Stimulated activated CD4-positive, alpha-beta T cell treated with anti-CD3 and anti-CD28 coated beads, Interleukin-15, amount 100 ng/mL, for 48 hours (primary cell): Measurements from ENCODE around the gene AKAP8L.

Experiments
- DNase-seq, 2 donors: peaks; one replicate each; pipeline ENCODE4 v3.0.0-alpha.2; 2020; ENCODE audit warnings: low read depth in 2 of 2

AKAP8L gene, protein sequence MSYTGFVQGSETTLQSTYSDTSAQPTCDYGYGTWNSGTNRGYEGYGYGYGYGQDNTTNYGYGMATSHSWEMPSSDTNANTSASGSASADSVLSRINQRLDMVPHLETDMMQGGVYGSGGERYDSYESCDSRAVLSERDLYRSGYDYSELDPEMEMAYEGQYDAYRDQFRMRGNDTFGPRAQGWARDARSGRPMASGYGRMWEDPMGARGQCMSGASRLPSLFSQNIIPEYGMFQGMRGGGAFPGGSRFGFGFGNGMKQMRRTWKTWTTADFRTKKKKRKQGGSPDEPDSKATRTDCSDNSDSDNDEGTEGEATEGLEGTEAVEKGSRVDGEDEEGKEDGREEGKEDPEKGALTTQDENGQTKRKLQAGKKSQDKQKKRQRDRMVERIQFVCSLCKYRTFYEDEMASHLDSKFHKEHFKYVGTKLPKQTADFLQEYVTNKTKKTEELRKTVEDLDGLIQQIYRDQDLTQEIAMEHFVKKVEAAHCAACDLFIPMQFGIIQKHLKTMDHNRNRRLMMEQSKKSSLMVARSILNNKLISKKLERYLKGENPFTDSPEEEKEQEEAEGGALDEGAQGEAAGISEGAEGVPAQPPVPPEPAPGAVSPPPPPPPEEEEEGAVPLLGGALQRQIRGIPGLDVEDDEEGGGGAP

DNA sequence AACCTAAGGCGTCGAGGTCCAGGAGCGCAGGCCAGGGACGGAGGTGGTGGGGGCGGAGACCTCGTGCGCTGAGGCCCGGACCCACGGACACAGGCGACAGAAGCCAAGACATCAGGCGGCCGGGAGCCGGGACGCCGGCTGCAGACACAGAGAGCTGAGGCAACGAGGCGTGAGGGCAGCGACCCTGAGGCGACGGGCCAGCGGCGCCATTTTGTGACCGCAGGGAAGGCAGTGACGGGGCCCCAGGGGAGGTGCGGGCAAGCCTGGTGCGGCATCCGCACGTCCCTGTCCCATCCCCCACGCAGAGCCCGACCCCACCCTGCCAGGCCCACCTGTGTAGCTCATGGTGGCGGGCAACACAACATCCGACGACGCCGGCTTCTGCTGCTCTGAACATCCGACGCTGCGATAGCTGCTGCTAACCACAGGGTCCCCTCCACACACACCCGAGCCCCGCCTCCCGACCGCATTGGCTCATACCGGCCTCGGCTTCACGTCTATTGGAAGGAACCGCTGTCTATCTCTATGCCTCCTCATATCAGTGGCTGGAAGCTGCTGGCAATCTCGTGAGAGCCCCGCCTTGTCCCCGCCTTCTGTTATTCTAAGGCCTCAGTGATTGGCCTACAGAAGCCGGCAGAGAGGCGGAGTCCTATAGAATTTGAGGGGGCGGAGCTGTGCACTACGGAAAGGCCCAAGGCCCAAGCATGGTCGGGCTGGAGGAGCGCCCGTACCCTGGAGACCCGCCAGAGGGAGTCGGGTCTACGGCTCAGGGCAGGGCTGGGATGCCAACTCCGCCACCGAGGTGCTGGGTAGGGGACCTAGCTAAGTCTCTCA is at the start of gene AKAP8L:
AKAP8L (minus strand) TSS at position 410 of the 834 bp plus-strand sequence; CDS start at position 345, 65 bp downstream.
- DNase-seq: peak; percentile 98

DNA sequence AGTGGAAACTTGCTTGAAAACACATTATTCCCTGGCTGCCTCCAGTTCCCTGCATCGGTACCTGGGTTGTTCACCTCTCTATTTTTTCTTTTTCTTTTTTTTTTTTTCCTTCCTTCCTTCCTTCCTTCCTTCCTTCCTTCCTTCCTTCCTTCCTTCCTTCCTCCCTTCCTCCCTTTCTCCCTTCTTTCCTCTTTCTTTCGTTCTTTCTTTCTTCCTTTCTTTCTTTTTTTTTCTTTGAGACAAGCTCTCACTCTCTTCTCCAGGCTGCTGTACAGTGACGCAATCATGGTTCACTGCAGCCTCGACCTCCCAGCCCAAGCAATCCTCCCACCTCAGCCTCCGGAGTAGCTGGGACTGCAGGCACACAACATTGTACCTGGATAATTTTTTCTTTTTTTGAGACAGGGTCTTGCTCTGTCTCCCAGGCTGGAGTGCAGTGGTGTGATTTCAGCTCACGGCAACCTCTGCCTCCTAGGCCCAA is 49.0 kb upstream of the AKAP8L start:
- DNase-seq: no peak

DNA sequence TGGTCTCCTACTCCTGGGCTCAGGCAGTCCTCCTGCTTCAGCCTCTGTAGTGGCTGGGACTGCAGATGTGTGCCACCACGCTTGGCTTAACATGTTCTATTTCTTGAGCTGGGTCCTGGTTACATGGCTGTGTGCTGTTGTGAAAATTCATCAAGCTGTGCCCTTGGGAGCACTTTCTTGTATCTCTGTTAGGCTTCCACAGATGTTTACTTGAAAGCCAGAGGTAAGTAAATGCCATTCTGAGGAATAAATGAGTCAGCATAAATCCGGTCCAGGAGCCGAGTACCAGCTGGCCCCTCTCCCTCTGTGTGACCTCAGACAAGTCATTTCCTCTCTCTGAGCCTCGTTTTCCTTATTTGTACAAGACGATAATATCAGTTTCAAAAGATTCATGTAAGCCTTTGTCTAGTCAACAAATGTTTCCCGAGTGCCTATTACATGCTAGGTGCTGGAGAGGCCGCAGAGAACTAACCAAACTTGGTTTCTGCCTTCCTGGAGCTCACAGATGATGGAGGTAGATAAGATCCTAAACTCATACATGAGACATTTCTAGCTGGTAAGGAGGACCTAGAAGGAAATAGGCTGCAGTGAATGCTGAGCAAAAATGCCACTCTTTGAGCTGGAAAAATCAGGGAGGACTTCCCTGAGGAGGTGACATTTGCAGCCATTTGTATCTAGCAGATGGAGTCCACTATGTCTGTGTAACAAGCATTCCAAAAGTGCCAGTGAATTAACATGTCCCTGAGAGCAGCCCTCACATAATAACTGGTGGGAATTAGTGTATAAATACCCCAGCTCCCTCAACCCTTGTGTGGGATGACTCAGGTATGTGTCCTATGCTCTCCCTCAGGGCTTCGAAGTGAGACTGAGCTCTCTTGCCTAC is 48.3 kb upstream of the AKAP8L start:
- peak; percentile 52 to 63 for DNase-seq

DNA sequence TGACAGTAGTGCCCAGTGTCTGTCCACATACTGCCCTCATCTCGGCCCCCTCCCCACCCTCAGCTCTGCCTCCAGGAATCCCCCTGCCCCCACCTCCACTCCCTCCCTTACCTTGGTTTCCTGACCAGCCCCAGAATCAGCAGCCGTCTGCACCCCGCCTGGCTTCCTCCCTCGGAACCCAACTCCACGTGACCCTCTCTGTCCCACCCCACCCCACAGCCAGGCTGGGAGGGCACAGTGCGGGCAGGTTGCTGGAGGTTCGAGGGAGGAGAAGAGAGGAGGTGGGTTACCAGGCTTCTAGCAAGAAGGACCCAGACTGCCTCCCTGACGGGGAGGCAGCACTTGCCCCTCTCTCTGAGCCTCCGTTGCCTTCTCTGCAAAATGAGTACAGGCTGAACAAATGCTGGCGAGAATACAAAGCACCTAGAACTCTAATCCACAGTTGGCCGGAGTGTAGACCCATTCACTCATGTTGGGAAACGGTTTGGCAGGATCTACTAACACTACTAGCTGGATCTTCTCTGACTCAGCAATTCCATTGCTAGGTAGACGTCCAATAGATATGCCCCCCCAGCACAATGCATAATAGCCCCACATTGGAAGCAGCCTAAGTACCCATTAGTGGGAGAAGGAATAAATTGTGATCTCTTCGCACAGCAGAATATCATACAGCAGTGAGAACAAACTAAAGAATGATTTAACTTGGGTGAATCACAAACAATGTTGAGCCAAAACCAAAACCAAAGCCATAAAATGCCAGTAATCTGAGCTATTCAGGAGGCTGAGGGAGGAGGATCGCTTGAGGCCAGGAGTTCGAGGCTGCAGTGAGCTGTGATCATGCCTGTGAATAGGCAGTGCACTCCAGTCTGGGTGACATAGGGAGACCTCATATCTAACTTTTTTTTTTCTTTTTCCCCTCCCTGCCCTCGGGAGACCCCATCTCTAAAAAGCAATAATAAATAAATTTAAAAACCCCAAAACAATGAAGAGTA is 45.9 kb upstream of the AKAP8L start, which contains the start of gene RASAL3:
RASAL3 (minus strand) TSS at position 151 of the 992 bp plus-strand sequence. CDS start 186 bp downstream, outside the sequence.
- peak; percentile 37 to 57 for DNase-seq

DNA sequence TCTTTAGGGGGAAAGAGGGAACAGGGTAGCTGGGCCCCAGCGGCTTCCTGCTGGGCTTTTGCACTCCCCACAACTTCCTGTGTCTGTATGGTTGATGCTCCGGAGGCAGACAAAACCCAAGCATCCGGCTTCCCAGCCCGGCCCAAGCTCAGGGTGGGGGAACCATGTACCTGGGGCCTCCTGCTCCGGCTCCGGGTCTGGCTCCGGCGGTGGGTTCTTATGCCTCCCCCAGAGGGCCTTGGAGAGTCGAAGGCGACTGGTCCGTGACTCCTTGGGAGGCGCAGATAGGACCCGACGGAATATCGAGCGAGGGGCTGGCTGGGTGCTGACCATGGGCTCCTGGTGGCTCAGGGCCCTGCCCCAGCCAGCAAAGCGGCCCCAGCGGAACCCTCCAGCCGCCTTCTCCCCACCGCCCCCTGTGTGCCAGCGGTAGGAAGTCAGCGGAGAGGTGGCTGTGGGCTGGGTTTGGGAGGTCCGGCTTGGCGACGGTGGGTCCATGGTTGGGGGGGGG is 45.1 kb upstream of the AKAP8L start:
- peak; percentile 62 to 67 for DNase-seq

DNA sequence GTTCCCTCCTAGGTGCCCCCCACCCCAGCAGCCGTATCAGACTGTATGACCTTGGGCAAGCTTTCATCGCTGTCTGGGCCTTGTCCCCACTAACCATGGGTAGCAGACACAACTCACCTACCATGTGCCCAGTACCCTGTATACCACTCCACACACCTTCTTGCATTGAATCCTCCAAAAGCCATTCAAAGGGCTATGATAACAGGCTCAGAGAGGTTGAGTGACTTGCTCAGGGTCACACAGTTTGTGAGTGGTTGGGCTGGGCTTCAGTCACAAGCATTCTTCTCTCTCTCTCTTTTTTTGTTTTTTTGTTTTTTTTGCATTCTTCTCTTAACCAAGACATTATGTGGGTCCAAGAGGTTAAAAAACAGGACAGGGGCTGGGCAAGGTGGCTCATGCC is 42.9 kb upstream of the AKAP8L start:
- DNase-seq: no peak

DNA sequence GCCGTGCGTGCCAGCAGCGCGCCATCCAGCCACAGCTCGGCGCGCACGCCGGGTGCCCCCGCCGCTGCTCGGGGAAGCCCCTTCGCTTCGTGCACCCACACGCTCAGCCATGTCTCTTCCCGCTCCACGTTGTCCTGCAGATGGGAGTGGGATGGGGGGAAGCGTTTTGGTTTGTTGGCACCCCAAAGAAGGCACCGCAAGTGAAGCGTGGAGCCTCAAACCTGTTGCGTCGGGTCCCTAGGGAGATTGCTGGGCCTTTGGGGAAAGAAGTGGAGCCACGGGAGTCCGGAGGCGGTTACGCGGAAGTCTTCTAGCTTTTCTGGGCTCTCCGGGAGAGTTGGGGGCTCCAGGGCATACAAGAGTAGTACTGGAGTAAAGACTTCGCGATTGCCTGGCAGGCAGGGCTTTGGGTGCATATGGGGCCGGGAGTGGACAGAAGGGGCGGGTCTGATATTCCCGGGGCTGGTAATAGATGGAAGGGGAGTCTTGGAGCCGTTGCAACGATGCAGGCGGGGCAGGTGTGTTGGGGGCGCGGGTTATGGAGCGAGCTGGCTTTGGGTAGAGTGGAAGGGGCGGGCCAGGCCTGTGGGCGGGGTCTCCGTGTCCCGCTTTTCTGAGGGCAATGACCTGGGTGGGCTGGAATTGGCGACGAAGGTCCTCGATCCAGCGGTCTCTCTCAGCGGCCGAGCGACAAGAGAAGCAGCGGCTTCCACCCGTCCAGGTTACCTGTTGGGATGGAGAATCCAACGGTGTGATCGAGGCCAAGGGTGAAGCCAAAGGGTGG is 39.1 kb upstream of the AKAP8L start:
- DNase-seq: no peak

DNA sequence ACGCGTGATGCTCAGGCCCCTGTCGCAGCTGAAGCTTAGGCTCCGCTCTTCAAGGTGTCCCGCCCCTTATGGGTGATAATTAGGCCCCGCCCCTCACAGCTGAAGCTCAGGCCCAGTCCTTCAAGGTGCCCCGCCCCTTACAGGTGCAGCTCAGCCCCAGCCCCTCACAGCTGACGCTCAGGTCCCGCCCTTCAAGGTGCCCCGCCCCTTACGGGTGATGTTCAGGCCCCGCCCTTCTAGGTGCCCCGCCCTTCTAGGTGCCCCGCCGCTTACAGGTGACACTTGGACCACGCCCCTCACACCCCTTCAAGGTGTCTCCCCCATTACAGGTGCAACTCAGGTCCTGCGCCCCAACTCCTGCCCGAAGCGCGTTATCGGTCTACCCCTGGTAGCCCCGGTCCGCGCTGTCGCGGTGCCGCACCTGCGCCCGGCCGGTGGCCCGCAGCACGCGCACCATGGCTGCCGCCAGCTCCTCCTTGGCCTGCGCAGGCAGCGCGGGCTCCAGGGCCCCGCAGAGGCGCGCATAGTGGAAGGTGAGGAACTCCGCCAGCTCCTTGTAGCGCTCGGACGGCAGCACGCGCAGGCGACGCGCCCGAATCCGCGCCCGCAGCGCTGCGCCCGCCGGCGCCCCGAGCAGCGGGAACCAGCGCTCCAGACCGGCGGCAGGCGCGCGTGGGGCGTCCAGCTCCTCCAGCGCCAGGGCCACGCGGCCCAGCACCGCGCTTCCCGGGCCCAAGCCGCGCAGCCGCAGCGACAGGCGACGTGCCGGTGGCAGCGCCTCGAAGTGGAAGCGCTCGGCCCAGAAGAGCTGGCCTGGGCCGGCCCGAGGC is 38.3 kb upstream of the AKAP8L start:
- no peak for DNase-seq

DNA sequence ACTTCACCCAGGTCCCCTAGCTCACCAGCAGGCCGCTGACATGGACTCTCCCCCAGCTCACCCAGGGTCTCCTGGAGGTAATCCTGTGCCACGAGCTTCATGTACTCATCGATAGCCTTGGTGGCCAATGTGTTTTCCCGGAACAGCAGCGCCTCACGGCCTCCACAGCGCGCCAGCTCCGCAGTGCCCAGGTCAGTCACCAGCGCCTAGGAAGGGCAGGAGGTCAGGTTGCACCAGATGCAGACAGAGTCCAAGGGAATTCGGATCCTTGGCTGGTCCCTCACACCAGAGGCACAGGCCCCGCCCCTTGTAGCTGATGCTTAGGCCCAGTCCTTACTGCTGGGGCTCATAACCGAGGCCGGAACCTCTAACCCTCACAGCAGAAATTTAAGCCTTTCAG is 37.7 kb upstream of the AKAP8L start:
- no peak for DNase-seq

DNA sequence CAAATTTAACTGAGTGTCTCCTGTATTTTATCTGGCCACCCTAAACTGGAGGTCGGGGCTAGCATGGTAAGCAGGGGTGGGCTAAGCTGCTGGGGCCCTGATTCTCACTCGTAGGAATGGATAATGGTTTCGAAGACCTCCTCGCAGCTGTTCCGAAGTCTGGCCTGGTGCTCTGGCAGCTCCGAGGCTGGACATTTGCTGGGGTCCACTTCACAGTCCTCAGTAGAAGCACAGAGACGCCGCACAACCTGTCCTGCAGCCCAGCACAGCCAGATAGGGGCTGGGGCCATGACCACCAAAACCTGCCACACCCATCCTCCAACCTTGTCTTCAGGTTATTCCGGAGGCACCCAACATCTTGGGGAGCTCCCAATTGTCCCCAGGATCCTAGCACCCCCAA is 37.2 kb upstream of the AKAP8L start:
- DNase-seq: no peak

DNA sequence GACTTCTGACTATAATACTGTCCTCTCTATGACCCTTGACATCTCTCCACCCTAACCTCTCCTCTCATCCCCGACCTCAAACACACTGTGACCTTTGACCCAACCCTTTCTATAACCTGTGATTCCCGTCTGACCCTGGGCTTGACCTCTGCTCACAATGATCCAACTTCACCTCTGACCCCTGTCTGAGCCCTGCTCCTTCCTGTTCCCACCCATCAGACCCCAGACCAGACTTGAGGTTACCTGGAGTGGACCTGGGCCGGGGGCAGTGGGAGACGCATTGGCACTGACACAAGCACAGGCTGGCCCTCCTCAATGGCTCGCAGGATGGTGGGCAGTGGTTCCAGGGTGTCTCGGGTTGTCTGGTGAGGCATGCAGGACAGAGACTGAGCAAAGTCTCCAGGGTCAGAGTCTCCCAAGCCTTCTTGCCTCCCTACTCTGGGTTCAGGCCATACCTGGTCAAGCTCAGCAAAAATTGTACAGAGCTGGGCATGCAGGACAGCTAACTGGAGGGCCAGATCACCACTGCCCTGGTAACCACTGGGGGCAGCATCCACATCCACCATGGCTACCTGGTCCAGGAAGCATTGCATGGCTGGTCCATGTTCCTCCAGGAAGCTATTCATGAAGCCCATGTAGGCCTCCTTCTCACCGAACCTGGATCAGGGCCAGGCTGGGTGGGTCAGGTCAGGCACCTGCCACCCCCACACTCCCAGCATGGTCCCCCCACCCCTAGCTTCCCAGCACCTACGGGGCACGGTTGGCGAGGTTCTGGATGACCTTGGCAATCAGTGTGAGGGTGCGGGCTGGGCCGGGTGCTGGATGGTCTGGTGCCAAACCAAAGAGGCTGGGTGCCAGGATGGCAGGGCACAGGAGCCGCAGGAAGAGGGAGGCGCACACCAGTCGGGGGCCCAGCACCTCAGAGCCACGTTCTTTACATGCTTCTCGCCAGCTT is 35.4 kb upstream of the AKAP8L start:
- DNase-seq: no peak

DNA sequence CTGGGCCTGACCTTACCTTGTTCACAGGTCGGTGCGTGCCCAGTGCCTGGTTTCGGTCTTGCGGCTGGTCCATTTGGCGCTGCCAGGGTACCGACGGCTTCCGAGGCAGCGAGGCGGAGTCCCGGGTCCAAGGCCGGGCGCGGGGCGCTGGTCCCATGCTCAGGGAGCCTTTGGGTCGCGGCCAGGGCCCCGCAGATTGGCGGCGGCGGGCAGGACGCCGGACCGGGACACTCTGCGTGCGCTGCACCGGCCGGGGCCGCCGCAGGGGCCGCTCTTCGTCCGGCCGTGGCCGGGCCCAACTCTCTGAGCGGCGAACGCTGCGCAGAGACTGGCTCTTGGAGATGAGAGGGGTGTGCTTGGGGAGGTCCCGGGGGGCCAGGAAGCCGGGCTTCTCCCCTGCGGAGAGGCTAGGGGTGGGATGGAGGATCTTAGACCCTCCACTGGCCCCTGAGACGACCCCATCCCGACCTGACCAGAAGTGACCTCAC is 34.3 kb upstream of the AKAP8L start:
- DNase-seq: no peak

DNA sequence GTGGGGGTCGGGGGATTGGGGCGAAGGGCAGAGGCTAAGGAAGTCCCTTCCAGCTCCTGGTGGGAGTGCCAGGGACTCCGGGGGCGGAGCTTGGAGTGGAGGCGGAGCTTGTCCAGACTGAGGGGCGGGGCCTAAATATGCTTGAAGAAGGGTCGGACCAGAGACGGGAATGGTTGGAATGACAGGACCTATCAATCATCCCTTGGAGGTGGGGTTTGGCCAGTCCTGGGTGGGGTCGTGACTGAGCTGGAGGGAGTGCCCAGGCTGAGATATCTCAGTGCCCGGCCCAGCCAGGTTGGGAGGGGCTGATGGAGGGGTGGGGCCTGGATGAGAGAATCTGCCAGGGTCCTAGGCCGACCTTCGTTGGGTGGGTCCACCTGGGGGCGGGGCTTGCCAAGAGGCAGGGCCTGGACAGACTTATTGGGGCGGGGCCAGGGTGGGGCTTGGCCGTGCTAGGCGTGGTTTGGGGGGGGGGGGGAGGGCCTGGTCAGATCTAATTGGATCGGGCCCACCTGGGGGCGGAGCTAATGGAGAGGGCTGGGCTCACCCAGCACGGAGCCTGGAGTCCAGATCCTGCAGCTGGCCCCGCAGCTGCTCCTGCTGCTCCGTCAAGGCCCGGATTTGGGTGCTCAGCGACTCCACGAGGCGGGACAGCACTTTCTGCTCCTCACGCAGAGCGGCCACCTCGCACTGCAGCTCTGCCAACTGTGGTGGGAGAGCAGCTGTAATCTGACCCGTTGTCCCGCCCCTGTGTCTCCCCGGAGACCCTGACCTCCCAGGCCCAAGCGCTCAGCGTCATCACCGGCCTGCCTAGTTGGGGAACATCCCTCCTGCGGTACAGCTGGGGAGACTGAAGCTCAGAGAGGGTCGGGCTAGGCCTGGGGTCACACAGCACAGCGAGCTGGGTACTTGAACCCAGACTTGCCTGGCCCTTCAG is 33.6 kb upstream of the AKAP8L start:
- no peak for DNase-seq

DNA sequence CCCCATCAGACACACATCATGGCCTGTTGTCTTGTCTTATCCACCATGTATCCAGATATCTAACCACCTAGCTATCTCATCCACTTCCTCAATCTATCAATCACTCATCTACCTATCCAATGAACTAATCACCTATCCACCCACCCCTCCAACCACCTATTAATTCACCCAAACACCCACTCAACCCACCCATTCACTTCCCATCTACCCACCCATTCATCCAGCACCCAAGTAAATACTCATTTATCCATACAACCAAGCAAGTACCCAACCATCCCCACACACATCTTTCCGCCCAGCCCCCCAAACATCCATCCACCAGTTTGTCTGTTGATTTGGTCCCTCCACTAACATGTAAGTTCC is 31.7 kb upstream of the AKAP8L start:
- no peak for DNase-seq
